Loucy (cell line): ENCODE measurements around the gene PLXNA4.

Source experiments
- CTCF ChIP-seq: fragments of 200-600 bp; sonication (generic); conservative IDR thresholded peaks from 2 replicates; pipeline ENCODE4 v1.5.1; 2014; ENCODE audit warnings: mild to moderate bottlenecking, antibody characterized with exemption, low read length
- EZH2phosphoT487 ChIP-seq: fragments of 200-600 bp; IDR thresholded peaks from 2 replicates; pipeline ENCODE4 v1.6.1; 2018; ENCODE audit warnings: antibody characterized with exemption, mild to moderate bottlenecking, moderate library complexity, borderline replicate concordance

DNA sequence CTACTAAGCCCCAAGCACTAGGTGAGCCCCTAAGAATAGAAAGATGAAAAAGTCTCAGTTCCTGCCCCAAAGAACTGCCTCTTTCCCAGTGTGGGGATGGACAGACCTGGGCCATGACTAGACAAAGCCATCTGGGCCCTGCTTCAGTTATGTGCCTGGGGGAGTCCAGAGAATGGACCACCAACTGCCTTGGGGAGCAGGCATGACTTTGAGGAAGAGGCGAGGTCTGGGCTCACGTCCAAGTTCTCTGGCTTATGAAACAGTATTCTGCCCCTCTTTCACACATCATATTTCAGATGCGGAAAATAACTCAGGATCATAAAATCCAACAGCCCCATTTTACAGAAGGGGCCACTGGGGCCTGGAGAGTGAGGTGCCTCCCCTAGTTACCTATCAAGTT is 80.3 kb downstream of the PLXNA4 start:
- no peak for TF ChIP-seq CTCF
- TF ChIP-seq EZH2phosphoT487 = no peak
